HepG2 (cell line): ENCODE results near the gene WDR93. TPM values are rescaled to one million over a fixed set of nuclear protein-coding genes. Genes with fewer than 3 reads are reported as not detected.

Experiments
- ARNTL ChIP-seq: sonication (generic); formaldehyde crosslinking; IDR thresholded peaks from 2 replicates; pipeline ENCODE4 v1.4.0; 2020; ENCODE audit warnings: mild to moderate bottlenecking, missing genetic modification reagents
- GTF3A ChIP-seq: sonication (generic); formaldehyde crosslinking; conservative IDR thresholded peaks from 2 replicates; pipeline ENCODE4 v1.4.0; 2020; ENCODE audit warnings: mild to moderate bottlenecking, missing genetic modification reagents
- KAT8 ChIP-seq: IDR thresholded peaks from 2 replicates; pipeline ENCODE4 v1.6.1; 2016; ENCODE audit warnings: missing genetic modification reagents, missing compliant biosample characterization
- MEIS2 ChIP-seq: sonication (generic); formaldehyde crosslinking; IDR thresholded peaks from 2 replicates; pipeline ENCODE4 v1.9.0; 2021; ENCODE audit warnings: mild to moderate bottlenecking, missing genetic modification reagents
- SPEN ChIP-seq: sonication (generic); formaldehyde crosslinking; IDR thresholded peaks from 2 replicates; pipeline ENCODE4 v1.5.1; 2020; ENCODE audit warnings: low read depth, mild to moderate bottlenecking, missing genetic modification reagents
- ZKSCAN8 ChIP-seq: IDR thresholded peaks from 2 replicates; pipeline ENCODE4 v1.6.1; 2016; ENCODE audit warnings: borderline replicate concordance, missing genetic modification reagents, missing compliant biosample characterization
- ZNF124 ChIP-seq: sonication (generic); formaldehyde crosslinking; IDR thresholded peaks from 2 replicates; pipeline ENCODE4 v1.4.0; 2020; ENCODE audit warnings: missing genetic modification reagents
- ZNF180 ChIP-seq: sonication (generic); formaldehyde crosslinking; IDR thresholded peaks from 2 replicates; pipeline ENCODE4 v1.4.0; 2020; ENCODE audit warnings: low read depth, missing genetic modification reagents, borderline replicate concordance
- ZNF329 ChIP-seq: sonication (generic); formaldehyde crosslinking; IDR thresholded peaks from 2 replicates; pipeline ENCODE4 v1.9.0; 2021; ENCODE audit warnings: low read depth, mild to moderate bottlenecking, missing genetic modification reagents
- ZNF83 ChIP-seq: sonication (generic); formaldehyde crosslinking; IDR thresholded peaks from 2 replicates; pipeline ENCODE4 v1.4.0; 2020; ENCODE audit warnings: missing genetic modification reagents, mild to moderate bottlenecking, borderline replicate concordance
- polyA plus RNA-seq, 8 experiments: library from polyadenylated mRNA; depleted of rRNA in 3 of 8; stranded (reverse) in 7 of 8; unstranded in 1 of 8; fragments of >200 nt; fragmentation: Illumina TruSeq in 4 of 8; extraction: Trizol in 4 of 8; gene quantifications; 2 replicates each; pipeline versions ENCODE4 v1.2.1 to v1.2.3, GENCODE V29; 2011 to 2016; ENCODE audit warnings: low read depth in 4 of 8, missing spikeins in 1 of 8, mixed read lengths in 1 of 8; ENCODE audit not compliant: insufficient read depth in 1 of 8
- total RNA-seq, 5 experiments: library from RNA; depleted of rRNA; stranded (reverse); fragments of >200 nt; fragmentation: Illumina TruSeq; extraction: Trizol; gene quantifications; 2 replicates each; pipeline ENCODE4 v1.2.3, GENCODE V29; 2016; ENCODE audit warnings: low read depth in 1 of 5
- TF ChIP-seq, protein P1 (sequence below): sonication (generic); formaldehyde crosslinking; IDR thresholded peaks from 2 replicates; pipeline ENCODE4 v1.4.0; 2020; ENCODE audit warnings: missing genetic modification reagents
- TF ChIP-seq, protein P2 (sequence below): sonication (generic); formaldehyde crosslinking; IDR thresholded peaks from 2 replicates; pipeline ENCODE4 v1.5.1; 2020; ENCODE audit warnings: missing genetic modification reagents, mild to moderate bottlenecking, borderline replicate concordance
- TF ChIP-seq, protein P3 (sequence below): sonication (generic); formaldehyde crosslinking; IDR thresholded peaks from 2 replicates; pipeline ENCODE4 v1.8.0; 2022; ENCODE audit warnings: mild to moderate bottlenecking, missing genetic modification reagents, moderate library complexity
- TF ChIP-seq, protein P4 (sequence below): IDR thresholded peaks from 2 replicates; pipeline ENCODE4 v1.4.0; 2020; ENCODE audit warnings: mild to moderate bottlenecking, missing genetic modification reagents
- TF ChIP-seq, protein P5 (sequence below): IDR thresholded peaks from 2 replicates; pipeline ENCODE4 v1.6.1; 2012; ENCODE audit warnings: inconsistent platforms
- TF ChIP-seq, protein P6 (sequence below), 2 experiments: fragments of 450-650 bp in 1 of 2; sonication (generic) in 1 of 2; formaldehyde crosslinking; IDR thresholded peaks; 2 replicates each; pipeline versions ENCODE4 v1.5.0 to v1.8.0; 2020 to 2022; ENCODE audit warnings: mild to moderate bottlenecking in 1 of 2, missing genetic modification reagents in 1 of 2

The WDR93 gene
- total and polyA plus RNA-seq, 2 of the 13 experiments (the other 11 are each of a cell fraction or from before 2014, with no cell fraction given), result 0.07 TPM; not detected in 1

DNA sequence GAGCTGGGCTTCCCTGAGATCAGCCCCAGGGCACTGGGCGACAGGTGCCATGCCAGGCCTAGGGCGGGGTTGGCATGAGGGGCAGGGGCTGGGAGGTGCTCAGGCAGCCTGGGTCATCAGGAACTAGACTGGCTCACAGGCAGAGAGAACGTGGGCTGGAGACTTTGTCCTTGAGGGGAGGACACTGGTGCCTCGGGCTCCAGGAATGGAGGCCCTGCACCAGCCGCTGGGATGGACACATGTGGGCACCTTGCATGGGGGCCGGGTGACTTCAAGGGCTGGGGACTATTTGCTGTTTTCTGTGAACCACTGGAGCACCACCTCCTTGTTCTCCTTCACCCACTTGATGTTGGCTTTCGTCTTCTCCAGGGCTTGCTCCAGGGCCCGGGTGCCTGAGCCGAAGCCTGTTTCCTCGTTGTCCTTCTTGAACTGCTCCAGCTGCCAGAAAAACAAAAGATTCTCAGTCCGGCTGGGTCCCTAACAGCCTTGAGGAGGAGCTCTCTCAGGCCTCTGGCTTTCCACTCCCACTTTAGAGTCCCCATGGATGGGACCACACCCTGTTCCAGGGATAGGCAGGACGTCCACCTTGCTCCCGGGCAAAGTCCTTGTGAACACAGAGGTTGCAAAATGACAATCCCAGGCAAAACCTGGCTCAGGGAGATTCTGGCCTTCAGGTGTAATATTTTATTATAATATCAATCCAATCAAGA lies 94.6 kb downstream of the WDR93 start (continued):
- TF ChIP-seq, protein P1, sequence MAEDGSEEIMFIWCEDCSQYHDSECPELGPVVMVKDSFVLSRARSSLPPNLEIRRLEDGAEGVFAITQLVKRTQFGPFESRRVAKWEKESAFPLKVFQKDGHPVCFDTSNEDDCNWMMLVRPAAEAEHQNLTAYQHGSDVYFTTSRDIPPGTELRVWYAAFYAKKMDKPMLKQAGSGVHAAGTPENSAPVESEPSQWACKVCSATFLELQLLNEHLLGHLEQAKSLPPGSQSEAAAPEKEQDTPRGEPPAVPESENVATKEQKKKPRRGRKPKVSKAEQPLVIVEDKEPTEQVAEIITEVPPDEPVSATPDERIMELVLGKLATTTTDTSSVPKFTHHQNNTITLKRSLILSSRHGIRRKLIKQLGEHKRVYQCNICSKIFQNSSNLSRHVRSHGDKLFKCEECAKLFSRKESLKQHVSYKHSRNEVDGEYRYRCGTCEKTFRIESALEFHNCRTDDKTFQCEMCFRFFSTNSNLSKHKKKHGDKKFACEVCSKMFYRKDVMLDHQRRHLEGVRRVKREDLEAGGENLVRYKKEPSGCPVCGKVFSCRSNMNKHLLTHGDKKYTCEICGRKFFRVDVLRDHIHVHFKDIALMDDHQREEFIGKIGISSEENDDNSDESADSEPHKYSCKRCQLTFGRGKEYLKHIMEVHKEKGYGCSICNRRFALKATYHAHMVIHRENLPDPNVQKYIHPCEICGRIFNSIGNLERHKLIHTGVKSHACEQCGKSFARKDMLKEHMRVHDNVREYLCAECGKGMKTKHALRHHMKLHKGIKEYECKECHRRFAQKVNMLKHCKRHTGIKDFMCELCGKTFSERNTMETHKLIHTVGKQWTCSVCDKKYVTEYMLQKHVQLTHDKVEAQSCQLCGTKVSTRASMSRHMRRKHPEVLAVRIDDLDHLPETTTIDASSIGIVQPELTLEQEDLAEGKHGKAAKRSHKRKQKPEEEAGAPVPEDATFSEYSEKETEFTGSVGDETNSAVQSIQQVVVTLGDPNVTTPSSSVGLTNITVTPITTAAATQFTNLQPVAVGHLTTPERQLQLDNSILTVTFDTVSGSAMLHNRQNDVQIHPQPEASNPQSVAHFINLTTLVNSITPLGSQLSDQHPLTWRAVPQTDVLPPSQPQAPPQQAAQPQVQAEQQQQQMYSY (CRISPR knock-in tag), result peak; percentile 75
- TF ChIP-seq ZKSCAN8 (CRISPR knock-in tag) (no peak), ZNF124 (CRISPR knock-in tag) (0 out of 2 replicates have a peak, but pooled peaks have one; percentile 38), ZNF329 (CRISPR knock-in tag) (no peak), KAT8 (CRISPR knock-in tag) (peak; percentile 30; the same call in 1 of the 2 replicates), ZNF180 (no peak), GTF3A (CRISPR knock-in tag) (no peak), MEIS2 (no peak), ZNF83 (CRISPR knock-in tag) (no peak), ARNTL (CRISPR knock-in tag) (no peak), SPEN (CRISPR knock-in tag) (peak; percentile 63; the same call in 1 of the 2 replicates)
- TF ChIP-seq, protein P2, sequence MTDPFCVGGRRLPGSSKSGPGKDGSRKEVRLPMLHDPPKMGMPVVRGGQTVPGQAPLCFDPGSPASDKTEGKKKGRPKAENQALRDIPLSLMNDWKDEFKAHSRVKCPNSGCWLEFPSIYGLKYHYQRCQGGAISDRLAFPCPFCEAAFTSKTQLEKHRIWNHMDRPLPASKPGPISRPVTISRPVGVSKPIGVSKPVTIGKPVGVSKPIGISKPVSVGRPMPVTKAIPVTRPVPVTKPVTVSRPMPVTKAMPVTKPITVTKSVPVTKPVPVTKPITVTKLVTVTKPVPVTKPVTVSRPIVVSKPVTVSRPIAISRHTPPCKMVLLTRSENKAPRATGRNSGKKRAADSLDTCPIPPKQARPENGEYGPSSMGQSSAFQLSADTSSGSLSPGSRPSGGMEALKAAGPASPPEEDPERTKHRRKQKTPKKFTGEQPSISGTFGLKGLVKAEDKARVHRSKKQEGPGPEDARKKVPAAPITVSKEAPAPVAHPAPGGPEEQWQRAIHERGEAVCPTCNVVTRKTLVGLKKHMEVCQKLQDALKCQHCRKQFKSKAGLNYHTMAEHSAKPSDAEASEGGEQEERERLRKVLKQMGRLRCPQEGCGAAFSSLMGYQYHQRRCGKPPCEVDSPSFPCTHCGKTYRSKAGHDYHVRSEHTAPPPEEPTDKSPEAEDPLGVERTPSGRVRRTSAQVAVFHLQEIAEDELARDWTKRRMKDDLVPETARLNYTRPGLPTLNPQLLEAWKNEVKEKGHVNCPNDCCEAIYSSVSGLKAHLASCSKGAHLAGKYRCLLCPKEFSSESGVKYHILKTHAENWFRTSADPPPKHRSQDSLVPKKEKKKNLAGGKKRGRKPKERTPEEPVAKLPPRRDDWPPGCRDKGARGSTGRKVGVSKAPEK (CRISPR knock-in tag), result no peak
- TF ChIP-seq, protein P3, sequence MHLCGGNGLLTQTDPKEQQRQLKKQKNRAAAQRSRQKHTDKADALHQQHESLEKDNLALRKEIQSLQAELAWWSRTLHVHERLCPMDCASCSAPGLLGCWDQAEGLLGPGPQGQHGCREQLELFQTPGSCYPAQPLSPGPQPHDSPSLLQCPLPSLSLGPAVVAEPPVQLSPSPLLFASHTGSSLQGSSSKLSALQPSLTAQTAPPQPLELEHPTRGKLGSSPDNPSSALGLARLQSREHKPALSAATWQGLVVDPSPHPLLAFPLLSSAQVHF, result no peak
- TF ChIP-seq, protein P4, sequence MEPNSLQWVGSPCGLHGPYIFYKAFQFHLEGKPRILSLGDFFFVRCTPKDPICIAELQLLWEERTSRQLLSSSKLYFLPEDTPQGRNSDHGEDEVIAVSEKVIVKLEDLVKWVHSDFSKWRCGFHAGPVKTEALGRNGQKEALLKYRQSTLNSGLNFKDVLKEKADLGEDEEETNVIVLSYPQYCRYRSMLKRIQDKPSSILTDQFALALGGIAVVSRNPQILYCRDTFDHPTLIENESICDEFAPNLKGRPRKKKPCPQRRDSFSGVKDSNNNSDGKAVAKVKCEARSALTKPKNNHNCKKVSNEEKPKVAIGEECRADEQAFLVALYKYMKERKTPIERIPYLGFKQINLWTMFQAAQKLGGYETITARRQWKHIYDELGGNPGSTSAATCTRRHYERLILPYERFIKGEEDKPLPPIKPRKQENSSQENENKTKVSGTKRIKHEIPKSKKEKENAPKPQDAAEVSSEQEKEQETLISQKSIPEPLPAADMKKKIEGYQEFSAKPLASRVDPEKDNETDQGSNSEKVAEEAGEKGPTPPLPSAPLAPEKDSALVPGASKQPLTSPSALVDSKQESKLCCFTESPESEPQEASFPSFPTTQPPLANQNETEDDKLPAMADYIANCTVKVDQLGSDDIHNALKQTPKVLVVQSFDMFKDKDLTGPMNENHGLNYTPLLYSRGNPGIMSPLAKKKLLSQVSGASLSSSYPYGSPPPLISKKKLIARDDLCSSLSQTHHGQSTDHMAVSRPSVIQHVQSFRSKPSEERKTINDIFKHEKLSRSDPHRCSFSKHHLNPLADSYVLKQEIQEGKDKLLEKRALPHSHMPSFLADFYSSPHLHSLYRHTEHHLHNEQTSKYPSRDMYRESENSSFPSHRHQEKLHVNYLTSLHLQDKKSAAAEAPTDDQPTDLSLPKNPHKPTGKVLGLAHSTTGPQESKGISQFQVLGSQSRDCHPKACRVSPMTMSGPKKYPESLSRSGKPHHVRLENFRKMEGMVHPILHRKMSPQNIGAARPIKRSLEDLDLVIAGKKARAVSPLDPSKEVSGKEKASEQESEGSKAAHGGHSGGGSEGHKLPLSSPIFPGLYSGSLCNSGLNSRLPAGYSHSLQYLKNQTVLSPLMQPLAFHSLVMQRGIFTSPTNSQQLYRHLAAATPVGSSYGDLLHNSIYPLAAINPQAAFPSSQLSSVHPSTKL (CRISPR knock-in tag), result peak; percentile 72
- TF ChIP-seq, protein P5, sequence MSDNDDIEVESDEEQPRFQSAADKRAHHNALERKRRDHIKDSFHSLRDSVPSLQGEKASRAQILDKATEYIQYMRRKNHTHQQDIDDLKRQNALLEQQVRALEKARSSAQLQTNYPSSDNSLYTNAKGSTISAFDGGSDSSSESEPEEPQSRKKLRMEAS, result no peak
- TF ChIP-seq, protein P6, sequence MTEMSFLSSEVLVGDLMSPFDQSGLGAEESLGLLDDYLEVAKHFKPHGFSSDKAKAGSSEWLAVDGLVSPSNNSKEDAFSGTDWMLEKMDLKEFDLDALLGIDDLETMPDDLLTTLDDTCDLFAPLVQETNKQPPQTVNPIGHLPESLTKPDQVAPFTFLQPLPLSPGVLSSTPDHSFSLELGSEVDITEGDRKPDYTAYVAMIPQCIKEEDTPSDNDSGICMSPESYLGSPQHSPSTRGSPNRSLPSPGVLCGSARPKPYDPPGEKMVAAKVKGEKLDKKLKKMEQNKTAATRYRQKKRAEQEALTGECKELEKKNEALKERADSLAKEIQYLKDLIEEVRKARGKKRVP (CRISPR knock-in tag; IDR thresholded peaks at IDR 0.05), result no peak
